ENCODE measurements around the gene CLEC19A. TPM values are rescaled to one million over a fixed set of nuclear protein-coding genes. Genes with fewer than 3 reads are reported as not detected.

CLEC19A gene
- total and polyA plus RNA-seq, 4 donors, result not detected

DNA sequence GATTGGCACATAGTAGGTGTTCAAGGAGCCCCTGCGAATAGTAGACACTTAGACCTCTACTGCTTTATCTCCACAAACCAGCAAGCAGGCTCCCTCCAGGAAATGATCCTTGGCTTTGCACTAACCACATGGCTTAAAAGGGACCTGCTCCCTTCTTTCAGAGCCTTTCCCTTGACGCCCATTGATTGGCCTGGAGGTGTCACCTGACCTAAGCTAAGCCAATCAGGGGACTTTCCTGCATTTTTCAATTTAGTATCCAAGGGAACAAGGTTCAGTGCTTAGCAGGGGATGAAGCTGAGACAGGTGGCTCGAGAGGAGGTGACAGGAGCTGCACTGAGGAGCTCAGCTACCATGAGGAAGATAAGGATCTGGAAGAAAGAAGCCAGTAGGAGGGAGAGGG lies 52.8 kb downstream of the CLEC19A start:
- TF ChIP-seq EGR1 (IDR thresholded peaks at IDR 0.05; ENCODE audit: low read depth in 2 of 2) (no peak), HNF4G (IDR thresholded peaks at IDR 0.05) (no peak), RXRA (IDR thresholded peaks at IDR 0.05) (no peak), SP1 (IDR thresholded peaks at IDR 0.05) (no peak), GABPA (IDR thresholded peaks at IDR 0.05 in 1 of 2, conservative IDR thresholded peaks at IDR 0.05 in 1 of 2) (no peak), FOXA1 (IDR thresholded peaks at IDR 0.05) (no peak), YY1 (IDR thresholded peaks at IDR 0.05) (no peak), TAF1 (conservative IDR thresholded peaks at IDR 0.05) (no peak), FOXA2 (IDR thresholded peaks at IDR 0.05) (no peak), JUND (IDR thresholded peaks at IDR 0.05) (no peak), NR2F2 (IDR thresholded peaks at IDR 0.05) (no peak)
- TF ChIP-seq, protein P1, sequence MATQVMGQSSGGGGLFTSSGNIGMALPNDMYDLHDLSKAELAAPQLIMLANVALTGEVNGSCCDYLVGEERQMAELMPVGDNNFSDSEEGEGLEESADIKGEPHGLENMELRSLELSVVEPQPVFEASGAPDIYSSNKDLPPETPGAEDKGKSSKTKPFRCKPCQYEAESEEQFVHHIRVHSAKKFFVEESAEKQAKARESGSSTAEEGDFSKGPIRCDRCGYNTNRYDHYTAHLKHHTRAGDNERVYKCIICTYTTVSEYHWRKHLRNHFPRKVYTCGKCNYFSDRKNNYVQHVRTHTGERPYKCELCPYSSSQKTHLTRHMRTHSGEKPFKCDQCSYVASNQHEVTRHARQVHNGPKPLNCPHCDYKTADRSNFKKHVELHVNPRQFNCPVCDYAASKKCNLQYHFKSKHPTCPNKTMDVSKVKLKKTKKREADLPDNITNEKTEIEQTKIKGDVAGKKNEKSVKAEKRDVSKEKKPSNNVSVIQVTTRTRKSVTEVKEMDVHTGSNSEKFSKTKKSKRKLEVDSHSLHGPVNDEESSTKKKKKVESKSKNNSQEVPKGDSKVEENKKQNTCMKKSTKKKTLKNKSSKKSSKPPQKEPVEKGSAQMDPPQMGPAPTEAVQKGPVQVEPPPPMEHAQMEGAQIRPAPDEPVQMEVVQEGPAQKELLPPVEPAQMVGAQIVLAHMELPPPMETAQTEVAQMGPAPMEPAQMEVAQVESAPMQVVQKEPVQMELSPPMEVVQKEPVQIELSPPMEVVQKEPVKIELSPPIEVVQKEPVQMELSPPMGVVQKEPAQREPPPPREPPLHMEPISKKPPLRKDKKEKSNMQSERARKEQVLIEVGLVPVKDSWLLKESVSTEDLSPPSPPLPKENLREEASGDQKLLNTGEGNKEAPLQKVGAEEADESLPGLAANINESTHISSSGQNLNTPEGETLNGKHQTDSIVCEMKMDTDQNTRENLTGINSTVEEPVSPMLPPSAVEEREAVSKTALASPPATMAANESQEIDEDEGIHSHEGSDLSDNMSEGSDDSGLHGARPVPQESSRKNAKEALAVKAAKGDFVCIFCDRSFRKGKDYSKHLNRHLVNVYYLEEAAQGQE (IDR thresholded peaks at IDR 0.05), result no peak
- TF ChIP-seq, protein P2, sequence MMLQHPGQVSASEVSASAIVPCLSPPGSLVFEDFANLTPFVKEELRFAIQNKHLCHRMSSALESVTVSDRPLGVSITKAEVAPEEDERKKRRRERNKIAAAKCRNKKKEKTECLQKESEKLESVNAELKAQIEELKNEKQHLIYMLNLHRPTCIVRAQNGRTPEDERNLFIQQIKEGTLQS (IDR thresholded peaks at IDR 0.05), result no peak
- TF ChIP-seq, protein P3, sequence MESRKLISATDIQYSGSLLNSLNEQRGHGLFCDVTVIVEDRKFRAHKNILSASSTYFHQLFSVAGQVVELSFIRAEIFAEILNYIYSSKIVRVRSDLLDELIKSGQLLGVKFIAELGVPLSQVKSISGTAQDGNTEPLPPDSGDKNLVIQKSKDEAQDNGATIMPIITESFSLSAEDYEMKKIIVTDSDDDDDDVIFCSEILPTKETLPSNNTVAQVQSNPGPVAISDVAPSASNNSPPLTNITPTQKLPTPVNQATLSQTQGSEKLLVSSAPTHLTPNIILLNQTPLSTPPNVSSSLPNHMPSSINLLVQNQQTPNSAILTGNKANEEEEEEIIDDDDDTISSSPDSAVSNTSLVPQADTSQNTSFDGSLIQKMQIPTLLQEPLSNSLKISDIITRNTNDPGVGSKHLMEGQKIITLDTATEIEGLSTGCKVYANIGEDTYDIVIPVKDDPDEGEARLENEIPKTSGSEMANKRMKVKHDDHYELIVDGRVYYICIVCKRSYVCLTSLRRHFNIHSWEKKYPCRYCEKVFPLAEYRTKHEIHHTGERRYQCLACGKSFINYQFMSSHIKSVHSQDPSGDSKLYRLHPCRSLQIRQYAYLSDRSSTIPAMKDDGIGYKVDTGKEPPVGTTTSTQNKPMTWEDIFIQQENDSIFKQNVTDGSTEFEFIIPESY (IDR thresholded peaks at IDR 0.05), result no peak
- TF ChIP-seq, protein P4, sequence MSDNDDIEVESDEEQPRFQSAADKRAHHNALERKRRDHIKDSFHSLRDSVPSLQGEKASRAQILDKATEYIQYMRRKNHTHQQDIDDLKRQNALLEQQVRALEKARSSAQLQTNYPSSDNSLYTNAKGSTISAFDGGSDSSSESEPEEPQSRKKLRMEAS (IDR thresholded peaks at IDR 0.05), result no peak
- Histone ChIP-seq H3K9ac (ENCODE audit: low read depth in 1 of 2, low read length in 2 of 2) (no peak overlapping the region), H3K27ac (ENCODE audit: low read depth in 1 of 2, low read length in 2 of 2) (no peak overlapping the region), H3K4me1 (ENCODE audit: control insufficient read depth in 4 of 4, insufficient read depth in 4 of 4, low read length in 3 of 4) (no peaks in the 10 kb centered on the region), H3K27me3 (ENCODE audit: control insufficient read depth in 4 of 4, insufficient read depth in 4 of 4, low read length in 3 of 4) (no peaks in the 10 kb centered on the region), H3K36me3 (ENCODE audit: control insufficient read depth in 4 of 4, insufficient read depth in 3 of 4, low read depth in 1 of 4, low read length in 3 of 4) (no peaks in the 10 kb centered on the region), H3K9me3 (ENCODE audit: control insufficient read depth in 4 of 4, low read length in 3 of 4) (no peaks in the 10 kb centered on the region), H3K4me3 (ENCODE audit: low read depth in 1 of 3, low read length in 3 of 3) (no peak overlapping the region)
- DNase-seq (ENCODE audit: low spot score), result no peak
- 71% methylated on average over 3 of the region's 3 CpGs for WGBS

DNA sequence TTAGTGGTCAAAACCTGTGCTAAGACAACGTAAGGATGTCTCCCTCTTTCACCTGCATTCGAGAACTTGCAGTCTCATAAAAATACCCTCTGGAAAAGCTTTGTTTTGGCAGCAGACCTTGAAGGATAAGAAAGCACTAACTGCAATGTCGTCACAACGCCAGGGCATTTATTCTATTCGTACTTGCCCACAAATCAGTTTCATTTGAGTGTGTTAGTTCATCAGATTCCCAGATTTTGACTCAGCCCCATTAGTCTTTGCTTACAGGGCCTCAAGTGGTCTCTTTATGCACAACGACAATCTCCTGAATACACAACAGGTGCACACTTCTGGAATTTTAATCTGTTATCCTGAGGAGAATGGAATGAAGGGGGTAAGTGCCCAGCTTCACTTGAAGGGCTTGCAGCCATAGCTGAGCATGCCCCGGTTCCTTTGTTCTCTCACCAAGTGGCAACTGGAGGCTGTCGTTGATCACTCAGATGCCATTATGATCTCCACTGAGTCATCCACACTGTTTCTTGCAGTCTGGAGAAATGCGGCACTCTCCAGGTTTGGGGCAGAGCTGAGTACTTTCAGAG lies 58.8 kb downstream of the CLEC19A start:
- DNase-seq (ENCODE audit: low spot score), result no peak
- H3K27ac ChIP-seq (ENCODE audit: low read depth in 1 of 2, low read length in 2 of 2), result no peak overlapping the region

More for the DNA sequence above, 58.8 kb downstream of the CLEC19A start:
- Histone ChIP-seq H3K9ac (ENCODE audit: low read depth in 1 of 2, low read length in 2 of 2) (no peak overlapping the region), H3K4me1 (ENCODE audit: control insufficient read depth in 4 of 4, insufficient read depth in 4 of 4, low read length in 3 of 4) (no peaks in the 10 kb centered on the region), H3K27me3 (ENCODE audit: control insufficient read depth in 4 of 4, insufficient read depth in 4 of 4, low read length in 3 of 4) (peaks cover 0 to 3% (median 0%) of the 10 kb centered on the region in 4 donors), H3K36me3 (ENCODE audit: control insufficient read depth in 4 of 4, insufficient read depth in 3 of 4, low read depth in 1 of 4, low read length in 3 of 4) (no peaks in the 10 kb centered on the region), H3K4me3 (ENCODE audit: low read depth in 1 of 3, low read length in 3 of 3) (no peak overlapping the region), H3K9me3 (ENCODE audit: control insufficient read depth in 4 of 4, low read length in 3 of 4) (no peaks in the 10 kb centered on the region)
- no peak for TF ChIP-seq HNF4G (IDR thresholded peaks at IDR 0.05)
- TF ChIP-seq SP1 (IDR thresholded peaks at IDR 0.05), result no peak
- TF ChIP-seq YY1 (IDR thresholded peaks at IDR 0.05), result no peak
- TF ChIP-seq, protein P3 (IDR thresholded peaks at IDR 0.05), result no peak
- no peak for TF ChIP-seq FOXA2 (IDR thresholded peaks at IDR 0.05)
- TF ChIP-seq GABPA (IDR thresholded peaks at IDR 0.05 in 1 of 2, conservative IDR thresholded peaks at IDR 0.05 in 1 of 2), result no peak
- no peak for TF ChIP-seq HNF4A (conservative IDR thresholded peaks at IDR 0.05)
- no peak for TF ChIP-seq TAF1 (conservative IDR thresholded peaks at IDR 0.05)
- TF ChIP-seq FOXA1 (IDR thresholded peaks at IDR 0.05), result no peak
- WGBS, result 63% methylated on average over 9 of the region's 9 CpGs

Measured in liver (tissue), 9 donors.